Activated T-cell treated with anti-CD3 and anti-CD28 coated beads, Interleukin-2, amount 50 U/mL, for 24 hours (primary cell): ENCODE data around the gene DYRK1A.
A peak's percentile ranks its signal among the peaks of the same experiment; 100 is the strongest.

ENCODE experiments used
- DNase-seq: peaks from one replicate; pipeline ENCODE4 v3.0.0-alpha.2; 2020
- H3K27ac Mint-ChIP-seq: 2 replicates; pipeline ENCODE4 v1.8.0; 2020; ENCODE audit warnings: mild to moderate bottlenecking, mixed read lengths
- H3K27me3 Mint-ChIP-seq: 2 replicates; pipeline ENCODE4 v1.8.0; 2020; ENCODE audit warnings: mixed read lengths
- H3K36me3 Mint-ChIP-seq: 2 replicates; pipeline ENCODE4 v1.8.0; 2020; ENCODE audit warnings: low read depth, mixed read lengths
- H3K4me1 Mint-ChIP-seq: 2 replicates; pipeline ENCODE4 v1.8.0; 2020; ENCODE audit warnings: low read depth, mixed read lengths
- H3K4me3 Mint-ChIP-seq: 2 replicates; pipeline ENCODE4 v1.8.0; 2020; ENCODE audit warnings: mild to moderate bottlenecking, moderate library complexity, mixed read lengths
- H3K9me3 Mint-ChIP-seq: 2 replicates; pipeline ENCODE4 v1.8.0; 2020; ENCODE audit warnings: mixed read lengths

The DYRK1A gene

DNA sequence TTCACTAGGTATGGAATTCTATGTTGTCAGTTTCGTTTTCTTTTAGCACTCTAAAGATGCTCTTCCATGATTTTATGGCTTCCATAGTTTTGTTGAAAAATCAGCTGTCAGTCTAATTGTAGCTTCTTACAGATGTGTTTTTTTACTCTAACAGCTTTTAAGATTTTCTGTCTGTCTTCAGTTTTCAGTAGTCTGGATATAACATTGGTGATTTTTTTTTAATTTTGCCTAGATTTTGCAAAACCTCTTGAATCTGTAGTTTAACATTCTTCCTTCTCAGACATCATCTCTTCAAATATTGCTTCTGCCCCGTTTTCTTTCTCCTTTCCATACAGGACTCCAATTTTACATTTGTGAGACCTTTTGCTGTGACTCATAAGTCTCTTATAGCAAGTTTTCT, 17.9 kb upstream of the DYRK1A start:
- no peak for DNase-seq
- no peaks in the 10 kb centered on the region for H3K4me1 Mint-ChIP-seq
- H3K4me3 Mint-ChIP-seq: no peak overlapping the region
- peaks cover 23% of the 10 kb centered on the region for H3K9me3 Mint-ChIP-seq
- H3K27ac Mint-ChIP-seq: no peak overlapping the region
- no peaks in the 10 kb centered on the region for H3K36me3 Mint-ChIP-seq
- H3K27me3 Mint-ChIP-seq: peaks cover 8% of the 10 kb centered on the region

- H3K4me1 Mint-ChIP-seq: no peaks in the 10 kb centered on the region
- no peaks in the 10 kb centered on the region for H3K36me3 Mint-ChIP-seq
- no peak overlapping the region for H3K4me3 Mint-ChIP-seq
- DNase-seq: no peak
- H3K9me3 Mint-ChIP-seq: peaks cover 23% of the 10 kb centered on the region
- no peak overlapping the region for H3K27ac Mint-ChIP-seq
- peaks cover 11% of the 10 kb centered on the region for H3K27me3 Mint-ChIP-seq
Observed at GRCh38 chr21:37350472-37350871, 16.1 kb upstream of the DYRK1A start.

DNA sequence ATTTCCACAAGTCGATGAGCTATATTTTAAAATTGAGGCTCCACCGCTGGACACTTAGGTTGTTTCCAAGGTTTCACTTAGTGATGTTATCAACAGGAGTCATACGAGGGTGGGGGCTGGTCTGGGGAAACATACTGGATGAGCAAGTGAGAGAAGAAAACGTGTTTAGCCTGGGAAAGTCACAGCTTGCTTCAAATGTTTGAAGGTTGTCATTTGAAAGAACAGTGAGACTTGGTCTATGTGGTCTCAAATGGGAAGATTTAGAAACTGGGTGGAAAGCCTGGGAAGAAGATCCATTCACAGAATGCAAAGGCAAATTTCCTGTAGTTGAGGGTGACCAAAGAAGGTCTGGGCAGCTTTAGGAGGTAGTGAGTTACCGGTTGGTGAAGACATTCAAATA, 9.9 kb upstream of the DYRK1A start:
- DNase-seq: no peak
- Mint-ChIP-seq H3K36me3 (no peaks in the 10 kb centered on the region), H3K9me3 (no peaks in the 10 kb centered on the region), H3K27me3 (peaks cover 11% of the 10 kb centered on the region), H3K4me1 (peaks cover 5% of the 10 kb centered on the region), H3K4me3 (no peak overlapping the region), H3K27ac (no peak overlapping the region)

GRCh38 chr21:37357691-37358090, 8.9 kb upstream of the DYRK1A start:
- peaks cover 5% of the 10 kb centered on the region for H3K4me1 Mint-ChIP-seq
- DNase-seq: no peak
- no peaks in the 10 kb centered on the region for H3K9me3 Mint-ChIP-seq
- no peak overlapping the region for H3K4me3 Mint-ChIP-seq
- H3K36me3 Mint-ChIP-seq: no peaks in the 10 kb centered on the region
- peaks cover 9% of the 10 kb centered on the region for H3K27me3 Mint-ChIP-seq
- H3K27ac Mint-ChIP-seq: no peak overlapping the region

GRCh38 chr21:37358397-37358796, 8.2 kb upstream of the DYRK1A start:
- H3K27me3 Mint-ChIP-seq: peaks cover 5% of the 10 kb centered on the region
- DNase-seq: no peak
- H3K4me1 Mint-ChIP-seq: peaks cover 5% of the 10 kb centered on the region
- H3K4me3 Mint-ChIP-seq: no peak overlapping the region
- no peaks in the 10 kb centered on the region for H3K9me3 Mint-ChIP-seq
- no peaks in the 10 kb centered on the region for H3K36me3 Mint-ChIP-seq
- no peak overlapping the region for H3K27ac Mint-ChIP-seq

DNA sequence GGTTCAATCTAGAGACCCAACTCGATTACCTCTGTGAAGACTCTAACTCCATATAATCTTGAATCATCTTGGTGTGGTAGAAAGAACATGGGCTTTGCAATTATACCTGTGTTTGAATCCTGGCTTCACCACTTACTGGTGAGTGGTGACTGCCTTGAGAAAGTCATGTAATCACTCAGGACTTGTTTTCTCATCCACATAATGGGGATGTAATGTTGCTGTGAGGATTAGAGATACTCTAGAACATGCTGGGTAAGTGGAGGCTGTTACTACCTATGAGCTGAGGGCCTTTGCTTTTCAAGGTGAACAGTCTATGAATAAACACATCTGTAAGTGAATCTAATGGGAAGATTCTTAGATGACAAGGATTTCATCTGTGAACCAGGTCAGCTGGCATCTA, 2.6 kb upstream of the DYRK1A start:
- Mint-ChIP-seq H3K9me3 (no peaks in the 10 kb centered on the region), H3K27me3 (no peaks in the 10 kb centered on the region), H3K36me3 (peaks cover 16% of the 10 kb centered on the region), H3K27ac (no peak overlapping the region), H3K4me3 (no peak overlapping the region), H3K4me1 (peaks cover 16% of the 10 kb centered on the region)
- DNase-seq: no peak

DNA sequence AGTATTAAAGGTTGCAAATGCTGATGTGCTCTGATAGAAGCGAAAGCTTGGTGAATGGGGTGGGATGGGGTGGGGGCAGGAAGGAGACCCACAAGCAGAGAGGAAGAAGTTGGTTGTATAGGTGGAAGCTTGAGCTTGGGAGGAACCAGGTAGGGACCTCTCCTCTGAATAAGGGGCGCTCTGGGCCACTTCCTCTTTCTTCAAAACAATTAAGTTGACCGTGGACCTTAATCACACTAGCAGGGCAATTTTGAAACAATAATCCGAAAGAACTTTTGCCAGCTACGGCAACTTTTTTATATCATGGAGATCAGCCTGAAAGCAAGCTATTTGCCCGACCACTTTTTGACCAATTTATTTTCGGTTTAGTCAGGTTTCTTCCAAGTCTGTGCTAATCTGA, 1.9 kb upstream of the DYRK1A start:
- Mint-ChIP-seq H3K27me3 (no peaks in the 10 kb centered on the region), H3K27ac (peak overlapping the region; percentile 97), H3K36me3 (peaks cover 19% of the 10 kb centered on the region), H3K4me1 (peaks cover 24% of the 10 kb centered on the region), H3K9me3 (no peaks in the 10 kb centered on the region), H3K4me3 (peak overlapping the region; percentile 91)
- no peak for DNase-seq

GRCh38 chr21:37365517-37366481, 774 bp upstream of the DYRK1A start:
- Mint-ChIP-seq H3K27ac (peak overlapping the region; percentile 97), H3K9me3 (no peaks in the 10 kb centered on the region), H3K4me1 (peaks cover 35% of the 10 kb centered on the region), H3K27me3 (no peaks in the 10 kb centered on the region), H3K4me3 (peak overlapping the region; percentile 91), H3K36me3 (peaks cover 19% of the 10 kb centered on the region)
- peak; percentile 81 for DNase-seq

- Mint-ChIP-seq H3K36me3 (peaks cover 19% of the 10 kb centered on the region), H3K9me3 (no peaks in the 10 kb centered on the region), H3K4me3 (no peak overlapping the region), H3K27ac (no peak overlapping the region), H3K27me3 (no peaks in the 10 kb centered on the region), H3K4me1 (peaks cover 49% of the 10 kb centered on the region)
- no peak for DNase-seq
Observed at GRCh38 chr21:37367336-37367702, 746 bp downstream of the DYRK1A start.

GRCh38 chr21:37367703-37368540, 1.3 kb downstream of the DYRK1A start:
- Mint-ChIP-seq H3K27ac (peak overlapping the region; percentile 98), H3K9me3 (no peaks in the 10 kb centered on the region), H3K36me3 (peaks cover 21% of the 10 kb centered on the region), H3K27me3 (no peaks in the 10 kb centered on the region), H3K4me3 (peak overlapping the region; percentile 92), H3K4me1 (peaks cover 55% of the 10 kb centered on the region)
- DNase-seq: peak; percentile 62

DNA sequence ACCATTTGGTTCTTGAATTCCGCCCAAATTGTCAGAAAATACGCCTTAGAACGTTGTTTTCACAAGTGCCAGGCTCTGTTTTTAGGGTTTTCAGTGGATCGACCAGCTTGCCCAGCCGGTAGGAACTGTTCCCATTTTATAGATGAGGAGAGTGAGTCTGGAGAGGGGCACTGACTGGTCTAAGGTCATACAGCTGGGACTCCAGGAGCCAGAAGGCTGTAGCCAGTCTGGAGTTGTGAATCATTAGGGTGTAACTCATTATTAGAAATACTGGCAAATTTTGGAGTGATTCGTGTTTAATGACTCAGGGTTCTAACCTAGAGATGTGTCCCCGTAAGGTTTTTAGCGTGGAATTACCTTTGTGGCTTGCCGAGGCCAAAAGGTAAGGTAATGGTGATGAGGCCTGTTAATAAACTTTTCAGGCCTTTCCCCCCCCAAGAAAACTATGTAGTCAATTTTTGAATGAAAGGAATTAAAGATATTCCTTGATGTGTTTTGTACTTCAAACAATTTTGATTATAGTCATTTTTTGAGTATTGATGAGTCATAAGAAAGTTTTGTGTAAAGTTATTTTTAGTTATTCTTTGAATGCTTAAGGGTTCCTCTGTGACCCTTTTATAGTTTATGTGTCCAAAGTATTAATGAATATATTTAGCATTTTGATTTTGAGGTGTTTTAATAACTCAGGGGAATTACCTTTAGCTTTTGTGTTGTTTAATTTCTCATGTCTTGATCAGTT, 2.1 kb downstream of the DYRK1A start:
- peak; percentile 51 for DNase-seq
- Mint-ChIP-seq H3K27ac (peak overlapping the region; percentile 98), H3K4me3 (peak overlapping the region; percentile 92), H3K9me3 (peaks cover 2% of the 10 kb centered on the region), H3K36me3 (peaks cover 21% of the 10 kb centered on the region), H3K4me1 (peaks cover 63% of the 10 kb centered on the region), H3K27me3 (no peaks in the 10 kb centered on the region)

- peak overlapping the region; percentile 98 for H3K27ac Mint-ChIP-seq
- H3K4me1 Mint-ChIP-seq: peaks cover 67% of the 10 kb centered on the region
- DNase-seq: no peak
- peaks cover 21% of the 10 kb centered on the region for H3K36me3 Mint-ChIP-seq
- H3K9me3 Mint-ChIP-seq: peaks cover 2% of the 10 kb centered on the region
- H3K27me3 Mint-ChIP-seq: no peaks in the 10 kb centered on the region
- peak overlapping the region; percentile 92 for H3K4me3 Mint-ChIP-seq
Observed at GRCh38 chr21:37369307-37369854, 2.8 kb downstream of the DYRK1A start.

- no peak for DNase-seq
- peaks cover 69% of the 10 kb centered on the region for H3K4me1 Mint-ChIP-seq
- H3K4me3 Mint-ChIP-seq: peak overlapping the region; percentile 92
- H3K9me3 Mint-ChIP-seq: peaks cover 2% of the 10 kb centered on the region
- H3K36me3 Mint-ChIP-seq: peaks cover 20% of the 10 kb centered on the region
- H3K27ac Mint-ChIP-seq: peak overlapping the region; percentile 98
- no peaks in the 10 kb centered on the region for H3K27me3 Mint-ChIP-seq
Observed at GRCh38 chr21:37370152-37371040, 3.8 kb downstream of the DYRK1A start.
